Measurements from ENCODE around the gene MNX1.

GRCh38 chr7:156963472-156963871, 47.0 kb downstream of the MNX1 start:
- TF ChIP-seq ESRRA (IDR thresholded peaks at IDR 0.05; ENCODE audit: borderline replicate concordance, low read depth) (no peak), GATAD2B (IDR thresholded peaks at IDR 0.05; ENCODE audit: borderline replicate concordance) (no peak), MXI1 (IDR thresholded peaks at IDR 0.05; ENCODE audit: low read depth, low read length) (no peak), LARP7 (IDR thresholded peaks at IDR 0.05) (no peak), ZNF354B (CRISPR knock-in tag; IDR thresholded peaks at IDR 0.05) (no peak), MBD2 (IDR thresholded peaks at IDR 0.05; ENCODE audit: borderline replicate concordance, low read depth) (no peak), SMAD3 (CRISPR knock-in tag; conservative IDR thresholded peaks at IDR 0.05) (no peak), REST (IDR thresholded peaks at IDR 0.05; ENCODE audit: borderline replicate concordance) (no peak), REST (CRISPR knock-in tag; IDR thresholded peaks at IDR 0.05; ENCODE audit: low read depth) (no peak), E2F1 (CRISPR knock-in tag; IDR thresholded peaks at IDR 0.05) (no peak), CHD1 (IDR thresholded peaks at IDR 0.05; ENCODE audit: low read length) (no peak), ZNF175 (CRISPR knock-in tag; IDR thresholded peaks at IDR 0.05; ENCODE audit: low read depth) (no peak), NKRF (IDR thresholded peaks at IDR 0.05; ENCODE audit: borderline replicate concordance) (no peak), TARDBP (IDR thresholded peaks at IDR 0.05) (no peak)
